Measurements from ENCODE around the gene MREG.

MREG gene

DNA sequence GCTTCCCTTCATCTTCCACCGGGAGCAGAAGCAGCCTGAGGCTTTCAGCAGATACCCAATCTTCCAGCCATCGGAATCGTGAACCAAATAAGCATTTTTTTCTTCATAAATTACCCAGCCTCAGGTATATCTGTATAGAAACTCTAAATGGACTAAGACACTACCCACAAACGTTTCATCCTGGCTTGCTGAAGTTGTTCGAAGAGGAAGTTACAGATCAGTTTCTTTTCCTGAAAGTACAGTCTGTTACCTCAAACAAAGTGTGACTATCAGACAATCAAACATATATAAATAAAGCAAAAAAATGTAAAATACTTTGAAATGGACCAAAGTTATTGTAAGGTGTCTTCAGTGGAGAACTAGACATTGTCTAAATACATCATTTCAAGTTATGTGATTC, 97.9 kb downstream of the MREG start:
- DNase-seq, result peak; percentile 42

DNA sequence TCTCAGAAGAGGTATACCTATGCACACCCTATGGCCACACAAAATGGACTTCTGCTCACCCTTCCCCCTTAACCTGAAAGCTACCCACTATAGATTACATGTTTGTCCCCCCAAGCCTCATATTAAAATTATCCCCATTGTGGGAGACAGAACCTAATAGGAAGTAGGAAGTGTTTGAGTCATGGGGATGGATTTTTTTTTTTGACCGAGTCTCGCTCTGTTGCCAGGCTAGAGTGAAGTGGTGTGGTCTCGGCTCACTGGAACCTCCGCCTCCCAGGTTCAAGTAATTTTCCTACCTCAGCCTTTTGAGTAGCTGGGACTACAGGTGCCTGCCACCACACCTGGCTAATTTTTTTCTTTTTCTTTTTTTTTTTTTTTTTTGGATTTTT, 98.6 kb downstream of the MREG start:
- no peak for DNase-seq

DNA sequence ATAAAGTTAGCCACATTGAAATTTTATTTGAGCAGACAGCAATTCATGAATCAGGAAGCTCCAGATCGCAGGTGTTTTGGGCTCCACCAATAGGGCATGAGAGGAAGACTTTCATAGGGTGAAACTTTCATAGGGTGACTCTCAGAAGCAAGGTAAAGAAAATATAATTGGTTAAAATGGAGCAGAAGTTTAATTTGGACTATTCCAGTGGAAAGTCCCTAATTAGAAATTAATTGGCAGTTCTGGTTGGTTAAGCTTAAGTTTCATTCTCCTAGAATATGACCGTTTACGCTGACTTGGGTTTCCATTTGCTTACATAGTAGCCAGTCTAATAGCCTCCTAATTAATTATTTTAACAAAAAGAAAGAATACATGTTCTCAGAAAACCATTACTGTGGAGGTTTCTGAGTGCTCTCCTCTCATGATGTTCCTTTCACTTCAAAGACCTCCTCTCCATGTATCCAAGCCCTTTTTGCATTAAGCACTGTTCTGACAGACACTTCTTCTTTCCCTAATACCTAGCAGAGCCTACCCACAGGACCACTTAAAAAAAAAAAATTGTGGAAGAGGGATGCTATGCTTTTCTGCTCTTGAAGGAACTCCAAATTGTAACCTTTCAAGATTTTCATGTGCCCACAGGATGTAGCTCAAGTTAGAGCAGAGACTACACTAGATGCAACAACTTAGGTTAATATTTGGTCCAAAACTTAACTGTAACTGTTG, 99.1 kb downstream of the MREG start:
- no peak for DNase-seq

DNA sequence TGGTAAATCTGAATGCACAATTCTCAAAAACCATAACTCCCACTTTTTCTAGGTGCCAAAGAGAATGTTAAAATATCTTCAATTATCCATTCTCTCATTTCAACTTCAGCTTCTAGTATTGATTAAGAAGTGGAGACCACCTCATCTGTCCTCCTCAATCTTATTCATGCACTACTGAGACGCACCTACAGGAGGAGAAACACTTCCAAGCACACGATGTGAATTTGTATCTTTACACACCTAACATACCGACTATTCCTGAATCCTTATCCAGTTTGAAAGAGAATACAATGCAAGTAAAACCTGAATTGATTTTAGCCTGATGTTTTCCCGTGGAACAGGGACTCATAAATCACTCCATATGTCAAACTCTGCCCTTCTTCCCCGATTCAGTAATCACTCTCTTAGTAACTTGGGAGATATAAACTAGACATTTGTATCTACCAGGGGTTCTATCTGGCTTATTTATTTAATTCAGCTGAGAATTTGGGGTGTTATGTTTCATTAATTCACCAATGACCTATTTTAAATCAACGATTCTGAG, 101.0 kb downstream of the MREG start:
- no peak for DNase-seq

DNA sequence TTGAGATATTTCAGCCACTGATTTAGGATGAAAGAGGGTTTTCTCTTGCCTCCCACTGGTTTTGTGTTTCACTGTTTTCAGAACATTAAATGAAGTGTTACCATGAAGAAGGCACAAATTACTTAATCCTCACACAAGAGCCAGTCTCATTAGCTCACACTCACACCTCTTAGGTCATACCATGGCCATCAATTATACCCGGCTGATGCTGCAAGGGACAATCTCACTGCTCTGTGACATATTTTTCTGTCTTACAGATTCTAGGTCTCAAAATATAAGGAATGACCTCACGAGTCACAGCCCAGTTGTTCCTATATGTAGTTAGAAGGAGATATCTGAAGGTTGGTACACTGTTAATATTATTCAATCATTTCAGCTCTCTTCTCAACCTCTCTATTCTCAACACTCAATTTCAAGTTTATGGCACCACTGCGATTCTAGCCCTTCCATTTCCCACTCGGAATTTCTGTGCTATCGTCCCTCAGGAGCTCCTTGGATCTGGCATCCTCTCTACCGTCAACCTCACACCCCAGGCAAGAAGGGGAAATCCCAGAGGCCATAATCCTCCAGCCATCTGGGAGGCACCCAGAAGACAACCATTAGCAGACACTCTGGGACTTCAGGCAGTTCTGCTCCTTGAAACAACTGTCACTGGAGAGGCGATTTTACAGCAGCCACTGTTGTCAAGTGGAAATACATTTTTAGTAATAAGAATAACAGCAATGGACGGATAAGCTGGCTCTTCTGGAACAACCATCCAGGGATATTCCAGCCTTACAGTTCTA, 101.9 kb downstream of the MREG start:
- DNase-seq, result no peak

DNA sequence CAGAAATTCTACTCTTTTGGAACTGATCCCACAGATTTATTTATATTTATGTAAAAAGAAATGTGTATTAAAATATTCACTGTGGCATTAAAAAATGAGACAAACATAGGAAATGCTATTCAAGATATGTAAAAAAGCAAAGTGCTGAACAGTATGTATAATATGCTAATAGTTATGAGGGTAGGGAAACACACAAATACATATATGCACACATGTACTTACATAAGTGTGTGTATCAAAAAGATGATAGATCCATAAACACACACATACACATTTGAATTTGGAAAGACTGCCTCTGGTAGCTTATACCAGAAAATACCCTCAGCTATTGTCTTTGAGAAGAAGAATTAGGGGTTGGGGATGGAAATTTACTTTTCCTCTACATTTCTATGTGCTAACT, 103.2 kb downstream of the MREG start:
- DNase-seq, result no peak

DNA sequence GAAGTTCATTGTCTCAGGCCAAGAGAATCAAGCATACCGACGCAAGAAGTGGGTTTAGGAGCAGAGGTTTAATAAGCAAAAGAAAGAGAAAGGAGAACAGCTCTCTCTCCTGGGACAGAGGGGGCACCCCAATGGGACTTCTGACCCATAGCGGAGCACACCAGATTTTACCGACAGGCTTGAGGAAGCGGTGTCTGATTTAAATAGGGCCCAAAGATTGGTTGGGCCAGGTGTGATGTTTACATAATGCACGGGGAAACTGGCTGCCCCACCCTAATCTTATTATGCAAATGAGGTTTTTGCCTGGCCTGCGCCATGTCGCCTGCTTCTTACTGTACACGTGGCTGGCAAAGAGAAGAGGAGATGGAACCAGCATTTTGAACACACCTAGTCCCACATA, 106.2 kb downstream of the MREG start:
- DNase-seq, result no peak

DNA sequence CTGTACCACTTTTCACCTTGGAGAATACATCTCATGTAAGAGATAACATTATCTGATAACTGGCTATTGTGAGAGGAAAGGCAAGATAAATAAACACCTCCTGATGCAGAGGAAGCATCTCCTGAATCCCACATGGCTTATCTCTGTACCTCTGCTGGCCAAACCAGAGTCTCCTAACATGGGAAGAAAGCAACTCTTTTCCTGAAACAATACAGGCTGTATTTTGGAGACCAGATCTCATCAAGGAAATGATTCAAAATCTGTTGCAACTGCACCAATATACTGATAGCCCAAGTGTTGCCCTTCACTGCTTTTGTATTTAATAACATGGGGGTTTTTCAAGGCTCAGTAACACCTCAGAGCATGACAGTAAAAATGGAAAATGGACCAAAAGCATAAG, 106.9 kb downstream of the MREG start:
- DNase-seq, result no peak

DNA sequence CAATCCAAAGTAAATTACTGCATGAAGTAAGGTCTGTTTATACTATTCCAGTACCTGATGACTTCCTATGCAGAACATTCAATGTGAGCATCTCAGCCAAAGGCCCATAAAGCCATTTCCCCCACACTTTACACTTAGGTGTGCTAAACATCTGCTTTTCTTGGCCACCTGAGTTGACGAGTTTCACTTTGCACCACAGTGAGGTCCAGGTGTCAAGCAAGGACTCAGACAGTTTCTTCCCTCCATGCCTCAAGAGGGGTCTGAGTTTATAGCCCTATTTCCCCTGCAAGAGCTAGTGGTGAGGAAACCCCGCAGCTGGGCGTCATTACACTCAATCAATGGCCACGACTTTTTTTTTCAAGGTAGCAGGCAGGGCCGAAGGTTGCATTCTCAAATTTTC, 107.7 kb downstream of the MREG start:
- no peak for DNase-seq

DNA sequence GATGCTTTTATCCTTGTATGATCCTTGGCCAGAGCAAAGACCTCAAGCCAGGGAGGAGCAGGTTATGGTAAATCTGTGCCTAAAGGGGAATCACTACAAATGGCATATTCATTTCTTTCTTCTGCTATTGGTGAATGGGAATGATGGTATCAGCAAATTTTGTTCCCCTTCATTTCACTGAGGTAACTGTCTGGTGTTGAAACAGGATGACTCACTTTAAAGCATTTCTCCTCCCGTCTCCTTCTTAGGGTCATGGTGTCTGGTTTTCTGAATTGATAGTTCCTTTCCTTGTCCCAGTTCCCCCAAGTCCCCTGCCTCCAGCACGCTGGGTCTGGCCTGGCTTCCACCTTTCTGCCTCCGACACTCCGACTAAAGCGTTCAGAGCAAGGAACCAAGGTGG, 109.2 kb downstream of the MREG start:
- DNase-seq, result peak; percentile 78

DNA sequence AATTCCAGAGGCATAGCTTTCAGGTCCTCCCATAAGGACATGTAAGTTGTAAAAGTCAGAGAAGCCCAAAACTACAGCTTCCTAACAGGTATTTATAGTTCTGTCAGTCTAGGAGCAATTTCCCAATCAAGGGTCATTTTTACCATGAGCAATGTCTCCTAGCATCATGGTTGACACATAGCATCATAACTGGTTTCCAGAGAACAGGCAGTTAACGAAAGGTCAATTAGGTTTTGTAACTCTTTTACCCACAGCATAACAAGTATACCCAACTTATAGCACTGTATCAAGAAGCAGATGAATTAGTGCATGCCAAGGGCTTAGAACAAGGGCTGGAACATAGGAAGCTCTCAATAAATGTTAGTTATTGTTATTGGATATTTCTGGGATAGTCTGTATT, 110.1 kb downstream of the MREG start:
- DNase-seq, result peak; percentile 69

DNA sequence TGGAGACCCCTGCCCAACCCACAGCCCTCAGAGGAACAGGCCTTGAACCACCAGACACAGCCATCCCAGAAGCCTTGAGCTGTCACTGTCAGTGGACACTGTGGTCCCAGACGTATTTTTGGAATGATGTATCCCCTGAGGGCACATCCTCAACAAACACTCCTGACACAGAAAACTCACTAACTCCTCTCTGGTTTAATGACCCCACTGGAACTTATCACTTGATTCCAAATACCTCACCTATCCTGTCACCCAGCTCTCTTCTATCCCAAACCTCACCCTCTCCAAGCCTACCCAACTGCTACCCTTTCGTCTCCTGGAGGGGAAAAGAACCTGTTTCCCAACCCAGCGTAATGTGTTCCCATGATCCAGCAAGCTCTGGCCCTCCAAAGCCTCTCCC, 111.6 kb downstream of the MREG start:
- DNase-seq, result no peak

DNA sequence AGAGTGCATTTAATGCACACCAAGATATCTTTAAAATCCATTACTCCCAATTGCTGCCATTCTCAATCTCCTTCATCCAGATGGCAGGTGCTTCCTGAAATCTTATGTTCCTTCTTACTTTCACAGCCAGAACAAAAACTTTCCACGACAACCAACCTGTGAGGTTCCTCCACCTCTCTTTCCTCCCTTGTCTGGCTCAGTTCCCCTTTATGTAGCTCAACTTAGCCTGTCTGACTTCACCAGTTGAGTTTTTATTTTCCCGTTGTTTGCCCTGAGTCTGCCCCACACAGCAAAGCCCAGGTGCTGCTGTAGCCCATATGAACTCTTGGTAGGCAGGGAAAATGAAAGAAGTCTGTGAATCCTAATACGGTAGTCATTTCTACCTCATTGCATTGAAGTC, 112.5 kb downstream of the MREG start:
- peak; percentile 34 for DNase-seq

DNA sequence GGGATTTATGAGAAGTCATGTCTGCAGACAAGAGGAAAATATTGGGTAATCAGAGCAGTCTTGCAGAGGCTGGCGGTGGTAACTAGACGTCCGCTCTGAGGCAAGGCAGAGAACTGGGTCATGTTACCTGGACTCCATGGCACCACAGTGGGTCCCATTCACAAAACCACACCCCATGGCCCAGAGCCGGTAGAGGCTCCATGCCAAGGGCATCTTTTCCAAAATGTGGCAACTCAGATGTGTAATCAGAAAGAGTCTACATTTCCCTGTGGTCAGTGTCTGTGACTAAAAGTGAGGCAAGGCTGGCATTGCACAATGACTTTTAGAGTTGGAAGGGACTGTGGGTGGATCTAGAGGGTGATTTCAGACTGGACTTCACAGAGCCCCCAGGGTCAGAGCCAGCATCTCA, 113.1 kb downstream of the MREG start:
- DNase-seq, result peak; percentile 79

DNA sequence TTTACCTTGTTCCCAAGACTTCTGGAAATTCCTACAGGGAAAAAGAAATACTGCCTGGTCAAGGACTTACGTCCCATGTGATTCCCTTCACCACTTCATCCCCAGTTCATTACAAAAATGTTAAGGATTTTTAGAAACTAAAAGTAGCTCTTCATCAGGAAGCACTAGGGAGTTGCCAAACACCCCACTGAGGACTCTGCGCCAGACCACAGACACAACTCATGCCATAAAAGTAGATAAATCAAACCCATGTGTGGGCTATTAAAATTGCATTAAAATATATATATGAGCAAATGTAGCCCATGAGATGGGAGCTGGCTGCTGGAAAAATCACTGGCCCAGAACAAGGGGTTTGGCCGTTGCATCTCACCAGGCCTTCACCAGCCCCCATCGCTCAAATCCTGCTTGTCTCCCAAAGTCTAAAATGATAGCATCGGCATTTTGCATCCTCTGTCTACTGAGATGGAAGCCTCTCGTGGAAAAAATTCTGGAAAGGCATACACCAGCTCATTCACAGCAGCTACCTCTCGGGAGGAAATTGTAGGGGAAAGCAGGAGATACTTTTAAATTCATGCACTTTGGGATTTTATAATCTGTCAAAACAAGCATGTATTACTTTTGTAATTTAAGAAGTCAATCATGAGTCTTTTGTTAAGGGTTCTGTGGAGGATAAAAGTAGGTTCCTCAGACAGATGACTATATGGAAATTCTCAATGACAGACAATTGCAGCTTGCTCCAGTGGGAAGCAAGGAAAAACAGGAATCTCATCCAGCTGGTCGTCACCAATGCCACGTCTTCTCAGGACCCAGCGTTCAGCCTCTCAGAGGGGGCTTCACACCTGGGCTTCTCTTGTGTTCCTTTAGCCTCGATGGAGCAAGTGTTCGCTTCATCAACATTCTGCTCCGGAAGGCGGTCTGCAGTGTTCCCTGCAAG, 113.9 kb downstream of the MREG start:
- DNase-seq, result no peak

DNA sequence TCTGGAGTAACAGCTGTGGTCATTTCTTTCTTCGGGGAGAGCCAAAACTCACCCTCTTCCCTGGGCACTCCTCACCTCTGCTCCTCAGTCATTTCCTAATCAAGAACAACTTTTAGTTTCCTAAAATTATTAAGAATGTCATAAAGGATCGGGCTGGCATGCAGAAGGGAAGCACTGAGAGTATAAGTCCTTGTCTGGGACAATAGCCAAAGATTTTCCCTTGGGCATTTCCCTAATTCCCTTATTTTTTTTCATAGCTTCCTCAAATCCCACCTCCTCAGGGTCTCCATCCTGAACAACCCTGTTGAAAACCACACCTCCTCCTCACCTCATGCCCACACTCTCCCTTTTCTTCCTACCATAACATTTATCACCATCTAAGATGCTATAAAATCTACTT, 115.0 kb downstream of the MREG start:
- no peak for DNase-seq

DNA sequence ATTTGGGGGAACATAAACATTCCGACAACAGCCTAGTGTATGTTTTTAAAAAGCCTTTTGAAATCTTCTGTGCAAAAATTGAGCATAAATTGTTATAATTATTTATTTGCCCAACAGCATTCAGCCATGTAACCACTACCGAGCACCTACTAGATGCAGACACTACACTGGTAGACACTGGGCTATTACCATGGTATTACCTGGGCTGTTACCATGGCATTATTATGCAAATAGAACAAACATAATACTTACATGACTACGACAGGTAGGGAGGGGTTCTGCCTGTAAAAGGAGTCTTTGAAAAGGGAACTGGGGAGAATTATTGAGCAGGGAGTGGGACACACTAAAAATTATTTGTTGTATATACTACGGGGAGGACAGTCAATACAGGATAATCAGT, 116.4 kb downstream of the MREG start:
- DNase-seq, result no peak

DNA sequence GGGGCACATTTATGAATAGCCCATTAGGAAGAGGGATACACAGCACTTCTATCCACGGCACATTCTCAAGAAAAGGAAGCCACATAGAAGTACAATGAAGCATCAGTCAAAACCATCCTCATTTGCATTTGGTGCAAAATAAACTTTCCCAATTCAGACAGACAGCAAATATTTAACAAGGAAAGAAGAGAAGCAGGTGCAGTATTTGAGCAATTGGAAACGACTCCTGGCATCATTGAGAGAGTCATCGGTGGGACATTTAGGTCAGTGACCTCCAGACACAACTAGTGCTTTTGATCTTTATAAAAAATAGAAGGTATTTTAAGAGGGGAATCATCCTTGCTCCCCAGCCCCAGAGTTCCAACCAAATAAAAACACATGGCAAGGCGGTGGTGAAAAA, 118.0 kb downstream of the MREG start:
- DNase-seq, result no peak
